ENCODE data around the gene UAP1L1. TPM values are rescaled to one million over a fixed set of nuclear protein-coding genes. Genes with fewer than 3 reads are reported as not detected.

Gene UAP1L1
- total RNA-seq, 1 donor from 2014 or later = 13.3 TPM

DNA sequence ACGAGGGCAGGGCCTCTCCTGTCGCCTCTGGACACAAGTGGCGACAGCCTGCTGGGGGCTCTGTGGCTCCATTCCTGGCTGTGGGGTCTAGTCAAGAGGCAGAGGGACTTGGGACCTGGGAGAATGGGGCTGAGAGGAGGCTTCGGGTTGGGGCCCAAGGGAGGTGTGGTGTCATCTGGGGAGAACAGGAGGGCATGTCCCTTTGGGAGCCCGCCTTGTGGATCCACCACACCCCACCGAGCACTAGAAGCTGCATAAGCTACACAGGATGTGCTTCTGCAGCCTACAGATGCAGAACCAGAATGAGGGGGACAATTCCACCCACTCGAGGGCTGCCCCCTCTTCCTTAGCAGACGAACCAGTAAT lies 5.6 kb downstream of the UAP1L1 start:
- TF ChIP-seq POLR2AphosphoS5 (IDR thresholded peaks at IDR 0.05; ENCODE audit: insufficient read depth in 1 of 2, low read depth in 1 of 2) = no peak
- TF ChIP-seq POLR2A (IDR thresholded peaks at IDR 0.05) = no peak
- TF ChIP-seq CTCF (IDR thresholded peaks at IDR 0.05) = no peak
- peaks cover 0 to 34% of the 10 kb centered on the region in 2 donors for H3K36me3 ChIP-seq
- DNase-seq (ENCODE audit: extremely low spot score in 2 of 2) = no peak
- no peaks in the 10 kb centered on the region for H3K27me3 ChIP-seq
- no peaks in the 10 kb centered on the region for H3K9me3 ChIP-seq
- H3K4me1 ChIP-seq = peaks cover 65% of the 10 kb centered on the region
- peak overlapping the region; percentile 90 for H3K27ac ChIP-seq
- H3K4me3 ChIP-seq = no peak overlapping the region
- intact Hi-C loops (cut with DNase I) = no loop called here

- H3K9me3 ChIP-seq = no peaks in the 10 kb centered on the region
- no peak overlapping the region for H3K4me3 ChIP-seq
- no peak for DNase-seq (ENCODE audit: extremely low spot score in 2 of 2)
- peak overlapping the region; percentile 90 for H3K27ac ChIP-seq
- H3K36me3 ChIP-seq = peaks cover 0 to 34% of the 10 kb centered on the region in 2 donors
- peak; percentile 68 to 77 for TF ChIP-seq POLR2AphosphoS5 (IDR thresholded peaks at IDR 0.05; ENCODE audit: insufficient read depth in 1 of 2, low read depth in 1 of 2)
- no peak for TF ChIP-seq POLR2A (IDR thresholded peaks at IDR 0.05)
- intact Hi-C loops (cut with DNase I) = no loop called here
- peaks cover 64% of the 10 kb centered on the region for H3K4me1 ChIP-seq
- H3K27me3 ChIP-seq = no peaks in the 10 kb centered on the region
Measured at GRCh38 chr9:137083394-137084004, 6.2 kb downstream of the UAP1L1 start.

DNA sequence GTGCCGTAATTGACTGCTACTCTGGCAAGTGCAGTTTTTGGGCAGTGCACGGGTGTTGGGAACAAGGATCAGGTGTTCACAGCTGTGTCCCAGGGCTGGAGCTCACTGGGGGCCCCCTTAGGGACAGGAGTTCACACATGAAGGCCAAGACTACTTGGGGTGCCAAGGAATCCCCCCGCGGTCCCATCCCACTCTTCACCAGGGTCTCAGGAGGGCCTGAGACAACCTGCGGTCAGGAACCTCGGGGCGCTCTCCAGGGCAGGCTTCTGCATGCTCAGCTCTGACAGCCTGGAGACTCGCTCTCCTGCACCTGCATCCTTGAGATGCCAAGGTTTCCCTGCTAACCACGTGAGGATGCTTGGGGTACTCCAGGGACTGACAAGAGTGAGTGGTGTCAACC lies 7.2 kb downstream of the UAP1L1 start:
- H3K9me3 ChIP-seq = no peaks in the 10 kb centered on the region
- intact Hi-C loops (cut with DNase I) = no loop called here
- no peak overlapping the region for H3K27ac ChIP-seq
- no peaks in the 10 kb centered on the region for H3K27me3 ChIP-seq
- no peak for DNase-seq (ENCODE audit: extremely low spot score in 2 of 2)
- H3K36me3 ChIP-seq = peaks cover 0 to 24% of the 10 kb centered on the region in 2 donors
- H3K4me1 ChIP-seq = peaks cover 57% of the 10 kb centered on the region
- no peak for TF ChIP-seq CTCF (IDR thresholded peaks at IDR 0.05)
- TF ChIP-seq POLR2AphosphoS5 (IDR thresholded peaks at IDR 0.05; ENCODE audit: insufficient read depth in 1 of 2, low read depth in 1 of 2) = no peak
- no peak for TF ChIP-seq POLR2A (IDR thresholded peaks at IDR 0.05)
- H3K4me3 ChIP-seq = no peak overlapping the region

DNA sequence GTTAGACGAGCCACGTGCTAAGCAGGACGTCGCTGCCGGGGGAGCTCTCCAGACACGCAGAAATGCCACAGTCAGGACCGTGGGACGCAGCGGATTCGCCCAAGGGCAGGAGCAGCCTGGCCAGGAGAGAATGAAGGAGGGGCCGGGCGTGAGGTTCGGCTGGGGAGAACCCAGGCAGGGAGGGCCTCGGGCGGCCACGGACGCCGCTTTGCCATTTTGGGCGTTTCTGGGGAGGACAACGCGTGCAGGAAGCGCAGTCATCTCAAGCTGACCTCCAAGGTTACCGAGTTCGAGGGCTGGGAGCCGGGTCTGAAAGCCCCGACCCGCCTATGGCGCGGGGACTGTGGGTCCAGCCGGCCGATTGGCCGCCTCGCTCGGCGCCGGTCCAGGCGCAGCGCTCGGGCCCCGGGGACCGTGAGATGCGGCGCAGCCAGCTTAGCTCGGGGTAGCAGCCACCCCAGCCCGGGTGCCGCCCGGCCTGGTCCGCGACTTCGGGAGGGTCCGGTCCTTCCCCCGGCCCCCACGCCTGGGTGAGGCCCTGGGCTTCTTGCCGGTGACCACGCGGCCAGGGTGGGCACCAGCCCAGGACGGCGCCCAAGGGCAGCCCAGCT lies 8.7 kb downstream of the UAP1L1 start:
- H3K9me3 ChIP-seq = no peaks in the 10 kb centered on the region
- H3K27me3 ChIP-seq = no peaks in the 10 kb centered on the region
- peak overlapping the region; percentile 54 to 66 for H3K4me3 ChIP-seq
- peak overlapping the region; percentile 93 for H3K27ac ChIP-seq
- DNase-seq (ENCODE audit: extremely low spot score in 2 of 2) = no peak
- intact Hi-C loops (cut with DNase I) = no loop called here
- peaks cover 61% of the 10 kb centered on the region for H3K4me1 ChIP-seq
- peaks cover 0 to 17% of the 10 kb centered on the region in 2 donors for H3K36me3 ChIP-seq
- TF ChIP-seq CTCF (IDR thresholded peaks at IDR 0.05) = no peak

DNA sequence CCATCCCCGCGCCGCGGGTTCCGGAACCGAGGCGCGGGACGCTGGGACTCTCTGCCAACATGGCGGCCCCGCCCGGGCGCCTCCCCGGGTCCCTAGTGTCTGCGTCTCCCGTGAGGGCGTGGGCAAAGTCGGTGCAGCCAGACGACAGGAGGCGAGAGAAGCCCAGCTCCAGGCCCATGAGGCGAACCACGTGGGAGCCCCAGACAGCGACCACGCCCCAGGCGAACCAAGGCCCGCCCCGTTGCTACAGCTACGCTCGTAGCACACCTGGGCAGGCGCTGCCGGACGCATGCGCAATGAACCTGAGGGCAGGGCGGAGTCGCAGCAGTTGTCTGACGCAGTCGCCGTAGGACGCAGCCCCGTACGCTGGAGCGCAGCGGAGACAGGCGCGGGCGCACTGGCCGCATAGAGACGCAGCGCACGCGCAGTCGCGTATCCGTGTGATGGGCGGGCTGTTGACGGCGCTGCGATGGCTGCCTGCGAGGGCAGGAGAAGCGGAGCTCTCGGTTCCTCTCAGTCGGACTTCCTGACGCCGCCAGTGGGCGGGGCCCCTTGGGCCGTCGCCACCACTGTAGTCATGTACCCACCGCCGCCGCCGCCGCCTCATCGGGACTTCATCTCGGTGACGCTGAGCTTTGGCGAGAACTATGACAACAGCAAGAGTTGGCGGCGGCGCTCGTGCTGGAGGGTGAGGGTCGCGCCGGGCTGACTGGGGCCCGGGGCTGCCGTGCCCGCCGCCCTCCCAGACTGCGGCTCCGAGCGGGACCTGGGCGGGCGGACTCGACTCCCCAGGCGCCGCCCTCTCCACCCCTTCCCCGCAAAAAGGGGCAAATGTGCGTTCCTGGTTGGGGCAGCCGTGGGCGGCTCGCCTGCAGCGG lies 9.5 kb downstream of the UAP1L1 start, which contains the start of gene MAN1B1:
MAN1B1 (plus strand) TSS at position 455 of the 878 bp plus-strand sequence; CDS start at position 470, 15 bp downstream.
- Histone ChIP-seq H3K4me3 (peak within 1 kb of the TSS; percentile 54 to 66), H3K4me1 (peaks cover 61% of the 10 kb centered on the region), H3K27me3 (no peaks in the 10 kb centered on the region), H3K9me3 (no peaks in the 10 kb centered on the region), H3K27ac (peak within 1 kb of the TSS; percentile 93), H3K36me3 (peaks cover 0 to 10% of the 10 kb centered on the region in 2 donors)
- no peak for TF ChIP-seq CTCF (IDR thresholded peaks at IDR 0.05)
- peak; percentile 95 to 99 for TF ChIP-seq POLR2AphosphoS5 (IDR thresholded peaks at IDR 0.05; ENCODE audit: insufficient read depth in 1 of 2, low read depth in 1 of 2)
- peak in 1 of 2 donors; percentile 58 for TF ChIP-seq POLR2A (IDR thresholded peaks at IDR 0.05)
- intact Hi-C loops (cut with DNase I) = no loop called here
- peak; percentile 99 for DNase-seq (ENCODE audit: extremely low spot score in 2 of 2)

All from vagina (tissue), 2 donors.